Middle frontal gyrus (tissue), 1 donor: ENCODE data around the gene CNOT2.
"Not testable (repeated sequence)": the region's sequence is repeated elsewhere in the genome, so short reads cannot be mapped to it uniquely, and the experiment has no call there.

Source experiments
- DNase-seq: peaks from one replicate; pipeline ENCODE4 v3.0.0-alpha.2; 2015; ENCODE audit warnings: low spot score; ENCODE audit errors: extremely low spot score

Gene CNOT2

DNA sequence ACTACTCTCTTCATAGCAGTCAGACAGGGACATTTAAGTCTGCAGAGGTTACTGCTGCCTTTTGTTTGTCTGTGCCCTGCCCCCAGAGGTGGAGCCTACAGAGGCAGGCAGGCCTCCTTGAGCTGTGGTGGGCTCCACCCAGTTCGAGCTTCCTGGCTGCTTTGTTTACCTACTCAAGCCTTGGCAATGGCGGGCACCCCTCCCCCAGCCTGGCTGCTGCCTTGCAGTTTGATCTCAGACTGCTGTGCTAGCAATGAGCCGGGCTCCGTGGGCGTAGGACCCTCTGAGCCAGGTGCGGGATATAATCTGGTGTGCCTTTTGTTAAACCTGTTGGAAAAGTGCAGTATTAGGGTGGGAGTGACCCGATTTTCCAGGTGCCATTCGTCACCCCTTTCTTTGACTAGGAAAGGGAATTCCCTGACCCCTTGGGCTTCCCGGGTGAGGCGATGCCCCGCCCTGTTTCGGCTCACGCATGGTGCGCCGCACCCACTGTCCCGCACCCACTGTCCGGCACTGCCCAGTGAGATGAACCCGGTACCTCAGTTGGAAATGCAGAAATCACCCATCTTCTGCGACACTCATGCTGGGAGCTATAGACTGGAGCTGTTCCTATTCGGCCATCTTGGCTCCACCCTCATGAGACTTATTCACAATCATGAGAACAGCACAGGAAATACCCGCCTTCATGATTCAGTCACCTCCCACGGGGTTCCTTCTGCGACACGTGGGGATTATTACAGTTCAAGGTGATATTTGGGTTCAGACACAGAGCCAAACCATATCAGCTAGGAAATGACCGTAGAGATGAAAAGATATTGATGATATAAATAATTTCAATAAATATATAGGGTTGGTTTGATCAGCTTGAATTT is 61.7 kb downstream of the CNOT2 start:
- DNase-seq = not testable (repeated sequence)

DNA sequence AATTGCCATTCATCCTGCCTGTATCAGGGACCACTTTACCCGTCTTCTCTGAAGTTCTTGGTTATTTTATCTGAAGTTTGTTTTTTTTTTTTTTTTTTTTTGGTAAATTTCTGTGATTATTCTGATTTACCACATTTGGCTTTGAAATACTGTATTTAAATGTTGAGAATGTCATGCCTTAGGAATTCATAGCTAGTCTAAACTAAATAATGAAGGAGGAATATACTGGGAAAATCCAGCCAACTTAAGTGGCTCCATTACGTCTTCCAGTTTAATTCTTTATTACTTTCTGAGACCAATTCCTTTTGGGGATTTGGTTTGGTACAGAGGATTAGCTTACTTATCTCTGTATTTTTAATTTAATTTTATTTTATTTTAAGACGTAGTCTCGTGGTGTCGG is 62.6 kb downstream of the CNOT2 start:
- no peak for DNase-seq

DNA sequence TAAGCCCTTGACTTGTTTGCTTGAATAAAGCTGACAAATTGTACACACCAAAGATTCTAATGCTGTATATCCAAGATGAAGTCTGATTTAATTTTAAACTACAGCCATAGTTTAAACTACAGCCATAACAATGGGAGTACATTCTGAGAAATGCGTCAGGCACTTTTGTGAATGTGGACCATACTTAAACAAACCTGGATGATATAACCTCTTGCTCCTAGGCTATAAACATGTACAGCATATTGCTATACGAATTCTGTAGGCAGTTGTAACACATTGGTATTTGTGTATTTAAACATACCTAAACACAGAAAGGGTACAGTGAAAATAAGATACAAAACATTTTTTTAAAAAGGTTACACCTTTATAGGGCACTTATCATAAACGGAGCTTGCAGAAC is 63.4 kb downstream of the CNOT2 start:
- DNase-seq = no peak

DNA sequence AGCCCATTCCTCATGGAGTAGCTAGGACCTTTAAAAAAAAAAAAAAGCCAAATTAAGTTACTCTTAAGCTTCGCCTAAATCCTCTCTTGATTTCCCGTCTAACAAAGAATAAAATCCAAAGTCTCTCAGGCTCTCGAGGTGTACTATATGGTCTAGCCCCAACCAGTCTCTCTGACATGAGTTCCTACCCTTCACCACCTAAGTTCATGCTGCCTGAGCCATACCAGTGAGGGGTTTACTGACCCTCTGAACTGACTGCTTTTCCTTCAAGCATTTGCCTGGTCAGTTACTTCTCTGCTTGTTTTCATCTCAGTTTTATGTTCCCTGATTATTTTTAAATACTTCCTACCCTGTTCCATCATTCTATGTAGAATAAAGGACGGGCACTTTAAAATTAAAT is 64.6 kb downstream of the CNOT2 start:
- DNase-seq = no peak

DNA sequence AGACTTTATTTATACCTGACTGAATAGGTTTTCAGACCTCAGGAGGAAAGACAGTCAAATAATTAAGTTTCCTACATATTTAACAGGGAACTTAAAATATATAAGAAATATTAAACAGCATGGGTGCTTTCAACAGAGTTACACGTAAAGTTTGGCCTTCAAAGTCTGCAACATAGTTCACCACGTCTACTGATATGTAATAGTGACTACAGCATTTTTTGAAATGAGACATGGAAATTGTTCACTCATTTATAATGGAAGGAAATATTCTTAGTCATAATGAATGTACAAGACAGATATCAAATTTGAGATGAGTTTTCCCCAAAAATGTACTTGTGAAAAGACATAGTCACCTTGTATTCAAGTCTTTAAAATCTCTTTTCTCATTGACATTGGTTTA is 66.1 kb downstream of the CNOT2 start:
- DNase-seq = no peak

DNA sequence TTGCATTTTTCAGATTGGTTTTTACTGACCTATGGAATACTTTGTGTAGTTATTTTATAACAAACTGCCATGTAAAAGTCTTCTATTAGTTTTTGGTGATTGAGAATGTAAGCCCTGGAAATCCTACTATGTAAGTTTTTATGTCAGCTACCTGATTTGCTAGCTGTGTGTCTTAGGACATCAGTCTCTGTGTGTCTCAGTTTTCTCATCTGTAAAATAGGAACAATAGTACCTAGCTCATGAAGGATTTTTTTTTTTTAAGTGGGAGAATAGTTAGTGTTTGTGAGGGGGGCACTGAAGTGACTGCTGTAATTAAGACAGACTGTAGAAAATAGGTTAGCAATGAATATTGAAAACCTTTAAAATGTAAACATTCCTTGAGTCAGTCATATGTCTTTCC is 70.9 kb downstream of the CNOT2 start:
- no peak for DNase-seq

DNA sequence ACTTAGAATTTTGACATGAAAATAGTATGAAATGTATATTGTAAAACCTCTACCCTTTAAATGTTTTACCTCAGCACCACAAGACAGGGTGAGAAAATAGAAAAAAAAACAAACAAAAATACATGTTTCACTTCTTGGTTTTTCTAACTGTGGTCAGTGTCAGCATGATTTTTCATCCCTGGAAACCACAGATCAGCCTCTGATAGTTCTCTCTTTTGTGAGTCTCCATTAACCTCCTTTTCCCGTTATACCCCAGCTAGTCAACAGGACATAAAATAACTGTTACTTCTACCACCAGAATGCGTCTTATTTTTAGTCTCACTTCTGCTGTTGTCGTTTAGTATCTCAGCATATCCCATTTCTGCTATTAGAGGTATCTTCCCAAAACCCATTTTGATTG is 74.5 kb downstream of the CNOT2 start:
- DNase-seq = no peak

DNA sequence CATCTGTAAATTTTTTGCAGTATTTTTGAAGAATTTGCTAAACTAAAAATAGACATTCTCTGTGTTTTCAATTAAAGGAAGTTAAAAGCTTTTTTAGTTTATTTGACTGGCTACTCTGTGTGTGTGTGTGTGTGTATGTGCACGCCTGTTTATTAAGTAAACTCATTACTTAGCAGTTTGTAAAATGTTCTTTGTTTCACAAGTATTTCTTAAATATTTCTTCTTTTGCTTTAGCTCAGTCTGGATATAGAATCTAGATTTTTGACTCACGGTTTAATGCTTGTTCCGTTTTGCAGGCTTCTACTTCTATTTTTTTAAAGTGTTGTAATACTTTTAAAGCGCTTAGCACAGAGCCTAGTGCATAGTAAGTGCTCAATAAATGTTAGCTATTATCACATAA is 76.4 kb downstream of the CNOT2 start:
- DNase-seq = no peak

DNA sequence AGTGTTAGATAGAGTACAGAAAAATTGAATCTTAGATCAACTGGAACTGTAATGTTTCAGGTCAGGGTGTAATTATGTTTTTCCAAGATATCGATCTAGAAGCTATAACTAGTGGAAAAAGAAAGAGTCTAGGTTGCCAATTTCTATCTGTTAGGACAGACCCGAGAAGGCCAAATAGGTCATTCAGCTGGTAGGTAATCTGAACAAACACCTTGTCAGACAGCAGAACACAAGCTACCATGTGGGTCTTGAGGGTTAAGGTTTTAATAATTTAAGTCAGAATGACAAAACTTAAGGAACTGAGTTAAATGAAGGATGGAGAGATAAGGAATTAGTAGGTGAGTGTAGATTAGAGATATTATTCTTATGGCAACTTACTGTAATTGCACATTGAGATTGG is 78.0 kb downstream of the CNOT2 start:
- no peak for DNase-seq

DNA sequence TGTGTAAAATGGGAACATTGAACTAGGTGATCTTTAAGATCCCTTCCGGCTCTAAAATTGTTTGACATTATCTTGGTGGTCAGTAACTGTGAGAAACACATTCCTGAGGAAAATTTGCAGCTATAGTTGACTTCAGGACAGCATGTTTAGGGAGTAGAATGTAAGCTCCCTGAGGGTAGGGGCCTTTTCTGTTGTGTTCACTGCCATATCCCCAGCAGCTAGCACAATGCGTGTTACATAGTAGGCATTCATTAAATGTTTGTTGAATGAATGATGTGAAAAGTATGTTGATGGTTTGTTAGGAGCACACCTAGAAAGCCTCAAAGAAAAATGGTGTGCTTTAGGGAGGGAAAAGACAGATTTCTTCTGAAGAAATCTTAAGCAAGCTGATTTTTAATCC is 84.3 kb downstream of the CNOT2 start:
- DNase-seq = no peak

DNA sequence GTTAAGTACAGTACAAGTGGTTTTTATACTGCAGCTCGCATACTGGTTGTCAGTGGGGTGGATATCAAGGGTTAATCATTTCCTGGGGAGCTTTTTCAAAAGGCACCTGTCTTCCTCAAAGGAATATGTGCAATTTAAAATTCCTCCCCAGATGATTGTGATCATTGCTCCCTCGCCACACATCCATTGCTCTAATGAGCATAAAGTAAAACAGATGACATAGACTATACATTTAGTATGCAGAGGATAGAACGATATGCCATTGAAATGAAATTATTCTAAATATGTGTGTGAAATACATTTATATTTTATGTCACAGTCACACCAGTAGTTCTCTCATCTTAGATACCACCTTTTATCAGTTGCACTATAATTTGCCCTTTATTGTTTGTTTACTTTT is 86.5 kb downstream of the CNOT2 start:
- no peak for DNase-seq

DNA sequence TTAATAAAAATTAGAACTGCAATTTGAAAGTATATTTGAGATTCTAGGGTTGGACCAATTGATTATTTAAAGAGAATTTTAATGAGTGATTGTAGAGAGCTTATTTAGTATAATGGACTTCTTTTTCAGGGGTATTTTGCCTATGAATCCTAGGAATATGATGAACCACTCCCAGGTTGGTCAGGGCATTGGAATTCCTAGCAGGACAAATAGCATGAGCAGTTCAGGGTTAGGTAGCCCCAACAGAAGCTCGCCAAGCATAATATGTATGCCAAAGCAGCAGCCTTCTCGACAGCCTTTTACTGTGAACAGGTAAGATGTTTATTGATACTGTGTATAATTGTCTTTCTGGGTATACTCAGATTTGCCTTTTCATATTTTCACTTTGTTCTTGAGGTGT is 86.9 kb downstream of the CNOT2 start:
- no peak for DNase-seq

DNA sequence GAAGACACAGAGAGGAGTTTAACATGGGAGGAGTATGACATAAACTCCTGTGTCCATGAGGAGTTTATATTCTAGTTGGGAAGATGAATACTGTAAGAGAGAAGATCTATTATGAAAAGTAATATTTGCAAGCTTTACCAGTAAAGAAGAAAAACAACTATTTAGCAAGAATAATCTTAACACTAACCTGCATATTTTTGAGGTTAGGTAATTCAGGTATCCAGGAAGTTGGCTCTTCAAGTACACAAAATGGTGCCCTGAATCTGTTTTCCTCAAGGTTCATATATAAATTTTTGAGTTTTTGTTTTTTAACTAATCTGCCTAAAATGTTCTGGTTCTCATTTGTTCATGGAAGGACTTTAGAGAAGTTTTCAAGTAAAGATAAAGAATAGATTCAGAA is 89.0 kb downstream of the CNOT2 start:
- DNase-seq = no peak

DNA sequence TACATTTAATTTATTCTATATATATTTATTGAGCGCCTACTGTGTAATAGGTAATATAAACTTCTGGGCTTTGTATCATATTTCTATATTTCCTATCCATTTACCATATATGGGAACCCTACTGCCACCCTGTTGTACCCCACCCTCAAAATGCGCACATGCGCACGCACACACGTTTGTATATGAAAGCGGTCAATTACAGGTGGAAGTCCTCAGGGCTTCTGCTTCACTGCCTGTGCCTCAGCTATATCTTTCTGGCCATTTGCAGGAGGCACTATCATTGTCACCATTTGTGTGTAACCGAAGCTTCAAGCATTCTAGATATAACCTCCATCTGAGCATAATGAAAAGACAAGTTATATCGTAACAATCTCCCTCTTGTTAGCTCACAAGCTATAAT is 91.5 kb downstream of the CNOT2 start:
- no peak for DNase-seq

DNA sequence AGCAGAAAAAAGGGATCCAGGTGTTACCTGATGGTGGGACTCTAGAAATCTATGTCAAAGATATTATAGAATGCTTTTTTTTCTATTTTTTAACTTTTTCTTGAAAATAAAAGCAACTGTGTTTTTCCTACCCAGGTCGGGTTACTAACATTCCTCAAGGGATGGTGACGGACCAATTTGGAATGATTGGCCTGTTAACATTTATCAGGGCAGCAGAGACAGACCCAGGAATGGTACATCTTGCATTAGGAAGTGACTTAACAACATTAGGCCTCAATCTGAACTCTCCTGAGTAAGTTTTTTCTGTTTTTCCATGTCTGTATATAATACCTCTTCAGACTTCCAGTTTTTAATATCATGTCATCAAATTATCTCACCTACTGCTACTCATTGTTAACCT is 95.3 kb downstream of the CNOT2 start:
- DNase-seq = no peak

DNA sequence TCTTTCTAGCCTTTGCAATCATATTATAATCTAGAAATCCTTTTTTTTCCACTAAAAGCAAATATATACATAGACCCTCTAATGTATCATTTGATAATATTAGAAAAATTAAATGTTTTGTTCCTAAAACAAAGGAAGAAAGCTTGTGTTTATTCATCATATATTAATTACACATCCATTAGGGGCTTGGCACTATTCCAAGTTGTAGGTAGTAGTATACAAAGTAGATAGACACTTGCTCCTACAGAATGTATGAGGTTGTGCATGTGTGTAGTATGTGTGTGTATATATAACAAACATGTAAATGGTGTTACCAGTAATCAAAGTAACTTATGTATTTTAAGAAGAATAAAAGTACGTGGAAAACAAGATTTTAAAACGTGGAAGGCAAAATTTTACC is 107.8 kb downstream of the CNOT2 start:
- no peak for DNase-seq

DNA sequence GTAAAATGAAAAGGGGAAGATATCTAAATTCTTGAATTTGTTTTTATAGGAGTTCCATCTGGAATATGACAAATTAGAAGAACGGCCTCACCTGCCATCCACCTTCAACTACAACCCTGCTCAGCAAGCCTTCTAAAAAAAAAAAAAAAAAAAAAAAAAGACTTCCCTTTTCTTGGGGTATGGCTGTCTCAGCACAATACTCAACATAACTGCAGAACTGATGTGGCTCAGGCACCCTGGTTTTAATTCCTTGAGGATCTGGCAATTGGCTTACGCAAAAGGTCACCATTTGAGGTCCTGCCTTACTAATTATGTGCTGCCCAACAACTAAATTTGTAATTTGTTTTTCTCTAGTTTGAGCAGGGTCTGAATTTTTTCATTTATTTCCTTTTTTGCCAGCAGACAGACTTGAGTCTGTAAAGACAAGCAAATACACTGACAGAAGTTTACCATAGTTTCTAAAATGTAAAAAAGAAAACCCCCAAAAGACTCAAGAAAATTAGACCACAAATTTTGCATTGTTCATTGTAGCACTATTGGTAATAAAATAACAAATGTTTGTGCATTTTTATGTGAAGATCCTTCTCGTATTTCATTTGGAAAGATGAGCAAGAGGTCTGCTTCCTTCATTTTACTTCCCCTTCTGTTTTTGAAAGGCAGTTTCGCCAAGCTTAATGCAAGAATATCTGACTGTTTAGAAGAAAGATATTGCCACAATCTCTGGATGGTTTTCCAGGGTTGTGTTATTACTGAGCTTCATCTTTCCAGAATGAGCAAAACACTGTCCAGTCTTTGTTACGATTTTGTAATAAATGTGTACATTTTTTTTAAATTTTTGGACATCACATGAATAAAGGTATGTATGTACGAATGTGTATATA is 110.8 kb downstream of the CNOT2 start:
- DNase-seq = no peak

DNA sequence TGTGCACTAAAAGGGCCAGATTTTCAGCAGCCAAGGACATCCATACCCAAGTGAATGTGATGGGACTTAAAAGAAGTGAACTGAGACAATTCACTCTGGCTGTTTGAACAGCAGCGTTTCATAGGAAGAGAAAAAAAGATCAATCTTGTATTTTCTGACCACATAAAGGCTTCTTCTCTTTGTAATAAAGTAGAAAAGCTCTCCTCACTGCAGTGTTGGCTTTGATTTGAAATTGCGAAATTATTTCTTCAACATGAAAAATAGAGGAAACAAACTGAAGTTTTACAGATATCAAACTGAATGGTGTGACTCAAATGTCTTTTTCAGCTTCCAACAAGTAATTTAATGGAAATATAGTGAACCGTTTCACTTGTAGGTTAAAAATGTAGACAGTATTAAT is 111.6 kb downstream of the CNOT2 start:
- DNase-seq = no peak

DNA sequence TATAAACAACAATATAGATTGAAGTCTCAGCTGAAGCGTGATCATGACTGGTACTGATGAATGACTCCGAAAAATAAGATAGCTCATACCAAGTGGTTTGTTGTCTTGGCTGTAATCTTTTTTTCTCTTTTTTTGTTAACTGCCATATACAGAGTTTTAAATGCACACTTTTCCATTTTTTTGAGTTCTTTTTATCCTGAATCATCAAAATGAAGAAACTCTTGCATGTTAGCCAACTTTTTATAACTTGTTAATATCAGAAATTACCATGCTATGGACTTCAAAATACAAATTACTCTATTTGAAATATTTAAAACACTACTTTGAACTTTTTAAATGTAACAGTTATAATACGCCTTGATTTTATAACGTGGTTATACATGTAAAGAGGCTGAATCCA is 112.7 kb downstream of the CNOT2 start:
- no peak for DNase-seq

DNA sequence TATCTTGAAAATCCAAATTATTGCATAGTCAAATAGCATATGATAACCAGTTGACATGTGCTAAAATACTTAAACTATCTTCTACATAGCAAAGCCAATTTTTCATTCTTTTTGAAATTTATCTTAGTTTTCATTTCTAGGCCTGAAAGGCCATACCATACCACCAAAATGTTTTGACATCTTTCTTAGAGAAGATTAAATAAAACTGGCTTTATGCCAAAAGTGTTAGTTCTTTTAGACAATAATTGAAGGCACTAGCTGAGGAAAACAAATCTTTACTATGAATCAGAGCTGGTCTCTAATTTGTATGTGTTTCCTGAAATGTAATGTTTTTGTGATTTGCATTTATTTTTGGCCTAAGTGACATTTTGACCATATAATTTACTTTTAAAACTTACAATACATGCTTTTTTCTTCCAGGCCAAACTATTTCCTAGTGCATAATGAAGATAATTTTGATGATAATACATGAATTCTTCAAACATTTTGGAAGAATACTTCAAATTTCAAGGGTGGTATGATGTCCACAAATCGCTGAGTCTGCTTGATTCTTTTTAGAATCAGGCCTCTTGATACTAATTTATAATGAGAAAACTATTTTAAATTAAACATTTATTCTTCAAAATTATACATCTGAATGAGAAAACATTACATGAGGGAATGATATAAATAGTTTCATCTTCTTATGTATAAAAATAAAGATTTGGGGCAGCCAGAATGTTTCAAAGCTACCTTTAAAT is 116.4 kb downstream of the CNOT2 start:
- DNase-seq = no peak

DNA sequence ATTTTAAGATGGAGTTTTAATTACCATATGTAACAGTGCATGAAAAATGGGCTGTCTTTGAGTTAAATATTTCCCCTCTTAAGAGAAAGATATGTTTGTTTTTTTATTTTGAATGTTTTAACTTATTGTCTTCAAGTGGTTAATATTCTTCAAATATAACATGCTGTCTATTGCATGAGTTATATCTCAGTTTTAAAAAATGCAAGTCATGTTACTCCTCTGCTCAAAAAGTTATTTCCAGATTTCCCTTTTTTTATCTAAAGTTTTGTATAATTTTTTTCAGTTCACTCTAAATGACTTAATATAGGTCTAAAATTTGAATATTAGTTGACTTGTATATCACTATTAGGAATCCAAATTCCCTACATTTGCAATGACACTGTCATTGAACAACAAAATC is 117.0 kb downstream of the CNOT2 start:
- no peak for DNase-seq
